ENCODE results near the gene ADCY5. TPM values are rescaled to one million over a fixed set of nuclear protein-coding genes. Genes with fewer than 3 reads are reported as not detected.

ADCY5 gene
- total RNA-seq, 1 experiment from 2014 or later, result not detected

- no peaks in the 10 kb centered on the region for H3K9me3 ChIP-seq
- no peak for DNase-seq
- no peaks in the 10 kb centered on the region for H3K36me3 ChIP-seq
- no peaks in the 10 kb centered on the region for H3K27me3 ChIP-seq
- no peak overlapping the region for H3K4me3 ChIP-seq
Measured at GRCh38 chr3:123387532-123387931, 61.4 kb downstream of the ADCY5 start.

DNA sequence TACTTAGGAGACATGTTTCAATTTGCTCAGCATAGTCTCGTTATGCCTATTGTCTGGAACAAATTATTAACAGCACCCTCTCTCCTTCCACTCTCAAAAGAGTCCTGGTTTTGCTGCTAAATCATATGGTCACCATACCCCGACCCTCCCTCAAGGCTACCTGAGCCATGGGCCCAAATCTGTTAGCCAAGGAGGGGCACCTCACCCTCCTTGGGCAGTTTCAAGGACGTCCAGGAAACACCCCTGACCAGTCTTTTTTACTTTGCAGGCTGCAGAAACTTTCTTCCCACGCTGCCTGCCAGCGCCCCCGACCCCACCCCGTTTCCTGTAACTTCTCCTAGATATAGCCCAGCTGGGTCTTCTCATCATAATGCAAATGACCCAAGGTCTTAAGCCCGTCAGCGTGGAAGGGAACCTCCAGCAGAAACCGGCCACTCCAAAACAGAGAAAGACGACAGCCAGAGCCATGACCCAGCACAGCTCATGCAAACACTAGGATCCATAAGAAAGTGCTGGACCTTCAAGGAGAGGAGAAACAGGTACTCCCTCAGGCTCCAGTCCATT lies 62.3 kb downstream of the ADCY5 start:
- no peaks in the 10 kb centered on the region for H3K27me3 ChIP-seq
- no peaks in the 10 kb centered on the region for H3K36me3 ChIP-seq
- DNase-seq, result no peak
- H3K4me3 ChIP-seq, result no peak overlapping the region
- H3K9me3 ChIP-seq, result no peaks in the 10 kb centered on the region

DNA sequence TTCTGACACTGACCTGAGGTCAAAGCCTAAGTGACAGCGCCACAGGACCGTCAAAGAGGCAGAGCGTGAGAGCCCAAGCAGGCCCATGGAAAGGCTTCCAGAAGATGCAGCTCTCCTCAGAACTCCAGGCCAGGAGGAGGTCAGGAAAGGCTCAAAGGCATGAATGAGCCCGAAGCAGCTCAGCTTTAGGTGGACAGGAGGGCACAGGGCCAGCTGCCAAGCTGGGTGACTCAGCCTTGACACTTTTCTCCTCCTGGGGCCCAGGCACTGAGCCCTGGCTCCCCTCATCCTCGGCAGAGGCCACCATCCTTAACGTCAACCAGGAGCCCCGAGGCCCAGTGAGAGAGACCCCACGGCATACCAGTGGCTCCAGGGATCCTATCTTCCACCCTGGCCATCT lies 62.9 kb downstream of the ADCY5 start:
- Histone ChIP-seq H3K36me3 (no peaks in the 10 kb centered on the region), H3K27me3 (no peaks in the 10 kb centered on the region), H3K4me3 (no peak overlapping the region), H3K9me3 (no peaks in the 10 kb centered on the region)
- peak; percentile 86 for DNase-seq

- Histone ChIP-seq H3K4me3 (no peak overlapping the region), H3K27me3 (no peaks in the 10 kb centered on the region), H3K36me3 (no peaks in the 10 kb centered on the region), H3K9me3 (no peaks in the 10 kb centered on the region)
- DNase-seq, result no peak
Measured at GRCh38 chr3:123385499-123385898, 63.4 kb downstream of the ADCY5 start.

GRCh38 chr3:123385001-123385401 lies 63.9 kb downstream of the ADCY5 start:
- no peak for DNase-seq
- Histone ChIP-seq H3K9me3 (no peaks in the 10 kb centered on the region), H3K27me3 (no peaks in the 10 kb centered on the region), H3K4me3 (no peak overlapping the region), H3K36me3 (no peaks in the 10 kb centered on the region)

GRCh38 chr3:123384256-123384655 lies 64.6 kb downstream of the ADCY5 start:
- Histone ChIP-seq H3K4me3 (no peak overlapping the region), H3K36me3 (no peaks in the 10 kb centered on the region), H3K27me3 (no peaks in the 10 kb centered on the region), H3K9me3 (no peaks in the 10 kb centered on the region)
- DNase-seq, result no peak

GRCh38 chr3:123383091-123384053 lies 65.5 kb downstream of the ADCY5 start:
- Histone ChIP-seq H3K4me3 (no peak overlapping the region), H3K36me3 (no peaks in the 10 kb centered on the region), H3K27me3 (no peaks in the 10 kb centered on the region), H3K9me3 (no peaks in the 10 kb centered on the region)
- DNase-seq, result peak; percentile 18

- Histone ChIP-seq H3K36me3 (no peaks in the 10 kb centered on the region), H3K27me3 (no peaks in the 10 kb centered on the region), H3K4me3 (no peak overlapping the region), H3K9me3 (no peaks in the 10 kb centered on the region)
- DNase-seq, result no peak
Measured at GRCh38 chr3:123380261-123380660, 68.6 kb downstream of the ADCY5 start.

GRCh38 chr3:123379041-123379830 lies 69.7 kb downstream of the ADCY5 start:
- no peak for DNase-seq
- no peaks in the 10 kb centered on the region for H3K27me3 ChIP-seq
- H3K4me3 ChIP-seq, result no peak overlapping the region
- no peaks in the 10 kb centered on the region for H3K9me3 ChIP-seq
- H3K36me3 ChIP-seq, result no peaks in the 10 kb centered on the region

- no peak for DNase-seq
- no peaks in the 10 kb centered on the region for H3K36me3 ChIP-seq
- H3K27me3 ChIP-seq, result no peaks in the 10 kb centered on the region
- H3K9me3 ChIP-seq, result no peaks in the 10 kb centered on the region
- no peak overlapping the region for H3K4me3 ChIP-seq
Measured at GRCh38 chr3:123378409-123378915, 70.4 kb downstream of the ADCY5 start.

DNA sequence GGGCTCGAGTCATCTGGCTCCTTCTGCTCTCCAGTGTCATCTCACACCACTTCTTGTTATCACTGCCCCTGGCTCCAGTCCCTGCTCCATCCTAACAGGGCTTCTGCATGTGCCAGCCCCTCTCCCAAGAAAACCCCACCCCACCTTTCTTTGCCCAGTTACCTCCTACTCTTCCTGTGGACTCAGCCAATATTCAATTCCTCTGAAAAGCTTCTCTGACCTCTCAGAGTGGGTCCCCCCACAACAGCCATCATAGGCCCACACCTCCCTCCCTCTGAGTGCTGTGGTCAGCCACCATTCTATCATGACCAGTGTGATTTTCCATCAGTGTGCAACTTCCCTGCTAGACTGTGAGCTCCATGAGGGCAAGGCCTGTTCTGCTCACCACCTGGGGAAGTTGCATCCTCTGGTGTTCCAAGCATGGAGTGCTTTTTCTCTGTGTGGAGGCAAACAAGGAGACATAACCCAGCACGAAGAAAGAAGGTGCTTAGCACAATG lies 71.6 kb downstream of the ADCY5 start:
- Histone ChIP-seq H3K4me3 (no peak overlapping the region), H3K9me3 (no peaks in the 10 kb centered on the region), H3K36me3 (no peaks in the 10 kb centered on the region), H3K27me3 (no peaks in the 10 kb centered on the region)
- DNase-seq, result no peak

- Histone ChIP-seq H3K27me3 (no peaks in the 10 kb centered on the region), H3K9me3 (no peaks in the 10 kb centered on the region), H3K4me3 (no peak overlapping the region), H3K36me3 (no peaks in the 10 kb centered on the region)
- DNase-seq, result no peak
Measured at GRCh38 chr3:123376451-123377242, 72.2 kb downstream of the ADCY5 start.

DNA sequence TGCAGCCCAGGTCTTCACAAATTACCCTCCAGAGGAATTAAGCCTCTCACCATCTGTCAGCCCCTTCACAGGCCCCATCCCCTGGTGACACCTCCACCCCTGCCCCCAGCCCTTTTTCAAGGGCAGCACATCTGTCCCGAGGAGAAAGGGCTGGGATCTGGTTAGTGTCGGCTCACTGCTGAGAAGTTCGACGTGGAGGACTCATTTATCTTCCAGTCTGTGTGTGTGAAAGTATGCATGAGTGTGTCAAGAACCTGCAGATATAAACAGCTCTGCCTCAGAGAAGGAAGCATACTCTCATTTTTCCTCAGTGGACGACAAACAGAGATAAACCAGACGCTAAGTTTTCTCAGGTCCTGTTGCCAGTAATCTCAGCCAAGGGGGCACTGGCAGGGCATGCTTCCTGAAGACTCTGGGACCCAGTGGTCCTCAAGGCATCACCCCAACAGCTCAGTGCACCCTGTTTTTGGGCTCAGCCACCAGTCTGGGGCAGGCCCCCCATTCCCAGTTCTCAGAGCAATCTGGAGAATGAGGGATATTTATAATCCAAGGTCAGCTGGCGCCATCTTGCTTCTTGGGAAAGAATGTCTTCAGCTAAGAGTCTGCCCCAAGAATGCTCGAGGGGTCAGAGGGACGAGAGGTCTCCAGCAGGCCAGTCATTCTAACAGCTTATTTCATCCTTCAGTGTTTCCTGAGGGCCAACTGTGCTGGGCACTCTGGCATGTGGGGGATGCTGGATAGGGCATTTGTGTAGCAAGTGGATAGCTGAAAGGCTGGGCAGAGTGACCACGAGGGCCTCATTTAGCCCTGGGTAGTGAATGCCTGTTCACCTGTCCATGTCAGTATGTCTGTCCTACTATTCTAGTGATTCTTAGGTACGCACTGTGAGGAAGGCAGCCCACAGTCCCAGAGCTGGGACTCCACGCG lies 73.6 kb downstream of the ADCY5 start:
- Histone ChIP-seq H3K27me3 (no peaks in the 10 kb centered on the region), H3K4me3 (no peak overlapping the region), H3K9me3 (no peaks in the 10 kb centered on the region), H3K36me3 (no peaks in the 10 kb centered on the region)
- DNase-seq, result no peak

- Histone ChIP-seq H3K36me3 (no peaks in the 10 kb centered on the region), H3K4me3 (no peak overlapping the region), H3K9me3 (no peaks in the 10 kb centered on the region), H3K27me3 (no peaks in the 10 kb centered on the region)
- no peak for DNase-seq
Measured at GRCh38 chr3:123374016-123374415, 74.9 kb downstream of the ADCY5 start.

DNA sequence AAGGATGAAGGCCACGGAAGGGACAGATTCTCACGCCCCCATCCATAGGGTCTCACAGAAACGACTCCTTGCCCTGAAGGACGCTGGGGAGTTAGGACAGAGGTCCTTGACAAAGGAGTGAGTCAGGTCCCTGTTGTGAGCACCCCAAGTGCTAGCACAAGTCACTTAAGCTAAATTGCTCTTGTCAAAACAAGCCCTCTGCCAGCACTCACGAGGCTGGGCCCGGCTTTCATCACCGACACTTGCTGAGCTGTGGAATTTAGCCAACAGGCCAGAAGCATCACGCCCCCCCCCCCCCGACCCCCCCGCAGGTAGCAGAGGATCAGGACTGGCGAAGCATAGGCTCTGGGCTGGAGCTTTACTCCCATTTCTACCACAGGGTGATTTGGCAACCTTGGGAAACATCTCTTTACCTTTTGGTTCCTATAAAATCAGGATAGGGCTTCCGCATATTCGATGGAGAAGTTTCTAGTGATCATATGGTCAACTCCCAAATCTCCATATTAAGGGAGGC lies 75.4 kb downstream of the ADCY5 start:
- Histone ChIP-seq H3K9me3 (no peaks in the 10 kb centered on the region), H3K36me3 (no peaks in the 10 kb centered on the region), H3K27me3 (no peaks in the 10 kb centered on the region), H3K4me3 (no peak overlapping the region)
- DNase-seq, result no peak

Measured in MG63 (cell line).